ENCODE measurements around the gene C5.

C5 gene

GRCh38 chr9:120938851-120939250 is 111.2 kb downstream of the C5 start:
- no peak for DNase-seq

DNA sequence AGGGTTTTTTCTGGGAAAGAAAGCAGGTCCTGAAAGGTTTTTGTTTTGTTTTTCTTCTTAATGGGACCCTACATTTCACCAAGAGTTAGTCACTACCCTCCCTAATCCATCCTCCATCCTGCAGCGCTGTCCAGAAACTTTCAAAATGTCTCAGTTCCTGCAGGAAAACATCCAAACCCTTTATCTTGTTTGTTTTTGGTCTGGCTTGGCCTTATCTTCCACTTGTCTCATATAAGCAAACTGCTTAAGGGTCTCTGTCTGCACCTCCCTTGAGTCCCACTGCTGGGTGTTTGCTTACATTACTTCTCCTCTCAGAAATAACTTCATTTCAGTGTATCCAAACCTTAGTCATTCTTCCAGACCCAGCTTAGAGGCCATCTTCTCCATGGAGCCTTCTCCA is 112.5 kb downstream of the C5 start:
- no peak for DNase-seq

GRCh38 chr9:120937127-120937526 is 112.9 kb downstream of the C5 start:
- DNase-seq = no peak

DNA sequence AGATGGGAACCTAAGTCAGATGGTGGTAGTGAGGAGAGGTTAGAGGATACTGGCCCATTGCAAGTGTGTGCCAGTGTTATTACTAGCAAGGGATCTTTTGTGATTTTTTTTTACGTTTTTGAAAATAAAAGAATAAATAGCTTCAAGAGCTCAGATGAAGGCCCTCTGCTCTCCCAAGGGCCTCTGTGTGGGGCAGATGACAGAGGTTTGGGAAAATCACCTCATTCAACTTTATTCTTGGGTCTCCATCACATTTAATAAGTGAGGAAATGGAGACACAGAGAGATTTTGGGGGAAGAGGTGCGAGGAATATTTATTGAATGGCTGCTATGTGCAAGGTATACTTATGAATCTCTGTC is 113.3 kb downstream of the C5 start:
- no peak for DNase-seq

GRCh38 chr9:120936011-120936763 is 113.9 kb downstream of the C5 start:
- peak; percentile 74 for DNase-seq

DNA sequence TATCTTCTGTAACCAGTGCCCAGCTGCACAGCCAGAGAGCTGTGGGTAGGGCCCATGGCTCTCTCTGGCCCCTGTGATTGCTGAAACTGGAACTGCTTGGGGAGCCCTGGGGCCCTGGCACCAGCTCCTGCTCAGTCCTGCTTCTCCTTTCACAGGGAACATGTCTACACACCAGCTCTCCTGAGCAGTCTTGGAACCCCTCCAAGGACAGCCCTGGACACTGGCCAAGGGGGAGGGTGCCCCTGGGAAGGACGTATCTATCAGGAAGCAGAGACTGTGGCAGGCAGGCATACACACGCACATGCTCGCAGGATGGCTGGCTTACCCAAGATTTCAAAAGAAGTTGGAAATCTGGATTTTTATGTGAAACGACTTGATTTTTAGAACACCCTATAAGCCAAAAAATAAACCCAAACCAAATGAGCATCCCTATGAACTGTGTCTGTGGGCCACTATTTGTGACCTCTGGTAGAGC is 114.7 kb downstream of the C5 start:
- peak; percentile 93 for DNase-seq

DNA sequence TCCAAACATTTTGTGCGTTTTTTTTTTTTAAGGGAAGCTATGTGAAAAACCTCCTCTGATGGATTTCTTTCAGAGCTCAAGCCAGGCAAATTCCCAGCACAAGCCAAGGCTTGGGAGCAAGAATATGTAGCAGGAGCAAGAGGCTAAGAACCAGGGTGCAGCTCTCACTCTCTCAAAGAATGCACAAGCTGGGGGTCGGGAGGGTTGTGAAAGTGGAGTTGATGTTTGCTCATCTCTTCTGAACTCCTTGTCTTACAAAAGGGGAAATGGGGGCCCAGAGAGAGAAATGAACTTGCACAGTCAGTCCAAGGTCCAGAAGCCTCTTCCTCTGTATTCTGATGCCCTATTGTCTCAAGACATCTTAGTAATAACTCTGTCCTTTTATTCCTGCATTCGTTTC is 115.8 kb downstream of the C5 start:
- DNase-seq = peak; percentile 87

GRCh38 chr9:120933310-120934055 is 116.6 kb downstream of the C5 start:
- DNase-seq = no peak

DNA sequence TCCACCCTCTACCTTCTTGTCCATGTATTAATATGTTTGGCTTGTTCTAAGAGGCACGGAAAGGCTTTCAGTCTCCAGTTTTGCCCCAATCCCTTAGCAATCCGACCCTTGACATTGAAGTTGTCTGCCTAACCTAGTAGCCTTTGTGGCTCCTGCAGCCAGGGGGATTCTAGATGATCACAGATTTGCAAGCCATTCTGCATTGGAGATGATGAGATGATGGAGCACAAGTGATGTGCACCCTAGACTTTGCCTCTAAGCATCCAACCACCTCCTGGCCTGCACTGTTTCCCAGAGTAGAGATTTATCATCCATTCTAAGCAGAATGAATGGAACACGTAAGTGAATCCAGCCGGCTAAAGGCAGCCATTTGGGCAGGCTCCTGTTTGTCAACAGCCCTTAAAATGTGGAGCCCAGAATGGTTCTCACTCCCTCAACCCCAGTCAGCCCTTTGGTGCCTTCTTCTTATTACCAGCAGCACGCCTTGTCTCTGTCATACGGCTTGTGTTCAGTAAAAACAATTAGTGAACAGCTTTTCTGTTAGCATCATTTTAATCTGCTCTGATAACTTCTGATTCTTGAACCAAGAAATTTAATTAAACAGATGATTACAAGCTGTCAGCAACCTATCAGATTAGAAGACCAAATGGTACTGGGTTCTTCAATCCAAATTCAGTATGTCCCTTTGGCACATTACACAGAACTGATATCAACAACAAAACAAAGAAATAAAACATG is 117.8 kb downstream of the C5 start:
- no peak for DNase-seq

DNA sequence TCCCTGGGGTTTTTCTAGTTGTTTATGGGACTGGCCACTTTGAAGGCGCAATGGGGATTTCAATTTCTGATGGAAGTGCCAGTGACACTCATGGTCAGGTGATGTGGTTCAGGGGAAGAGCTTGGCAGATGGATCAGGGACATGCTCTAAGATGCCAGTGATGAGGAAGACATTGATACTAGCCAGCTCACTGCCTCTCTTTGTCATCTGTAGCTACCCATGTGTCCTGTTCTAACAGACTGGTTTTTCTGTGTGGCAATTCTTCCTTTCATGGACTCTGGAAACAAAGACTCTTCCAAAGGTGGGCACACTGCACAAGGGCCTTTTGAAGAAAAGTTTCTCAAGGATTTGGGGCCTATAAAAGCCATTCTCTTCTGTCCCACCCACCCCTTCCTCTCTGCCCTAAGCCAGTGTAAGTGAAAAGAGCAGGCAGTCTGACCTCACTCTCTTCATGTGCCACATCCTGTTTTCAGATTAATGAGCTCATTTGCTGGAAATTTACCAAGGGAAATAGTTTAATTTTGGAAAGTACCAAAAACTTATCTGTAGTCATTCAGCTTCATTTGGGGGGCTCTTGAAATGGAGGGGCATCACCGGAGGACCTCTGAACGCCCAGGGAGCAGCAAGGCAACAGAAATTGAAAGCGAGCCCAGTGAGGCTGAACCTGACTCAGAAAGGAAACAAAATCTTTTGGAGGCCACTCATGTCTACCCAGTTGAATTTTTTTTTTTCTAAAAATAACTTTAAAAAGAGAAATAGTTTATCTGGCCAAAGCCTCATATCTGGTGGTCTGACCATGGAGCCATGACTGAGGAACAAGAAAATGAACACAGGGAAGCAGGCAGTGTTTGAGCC is 118.6 kb downstream of the C5 start:
- DNase-seq = peak; percentile 75

GRCh38 chr9:120929229-120929791 is 120.8 kb downstream of the C5 start:
- no peak for DNase-seq

DNA sequence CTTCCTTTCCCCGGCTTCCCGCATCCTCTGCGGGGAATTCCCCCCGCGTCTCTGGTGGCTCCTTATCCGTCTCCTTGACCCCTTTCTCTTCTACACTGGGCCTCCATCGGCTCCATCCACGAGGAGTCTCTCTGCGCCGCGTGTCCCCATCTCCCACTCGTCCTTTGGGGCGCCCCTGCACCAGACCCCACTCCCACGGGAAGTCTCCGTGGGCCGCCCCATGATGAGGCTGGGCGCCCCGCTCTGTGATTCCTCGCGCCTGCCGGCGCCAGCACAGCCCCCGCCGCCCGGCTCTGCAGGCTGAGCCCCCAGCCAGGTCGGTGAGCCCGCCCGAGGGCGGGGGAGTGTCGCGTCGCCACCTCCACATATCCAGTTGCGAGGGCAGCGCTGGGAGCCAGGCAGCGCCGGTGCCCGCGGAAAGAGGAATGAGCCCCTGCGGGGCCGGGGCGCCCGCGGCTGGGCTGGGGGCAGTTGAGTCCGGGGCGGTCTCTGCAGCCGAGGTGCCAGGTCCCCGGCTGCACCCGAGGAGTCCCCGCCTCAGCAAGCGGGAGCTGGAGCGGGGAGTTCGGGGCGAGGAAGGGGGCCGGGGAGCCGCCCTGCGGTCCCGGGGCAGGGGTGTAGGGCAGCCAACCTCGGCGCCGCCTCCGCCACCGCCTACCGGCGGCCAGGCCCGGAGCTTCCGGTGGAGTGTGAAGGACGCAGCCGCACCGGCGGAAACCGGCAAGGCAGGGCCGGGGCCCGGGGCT is 121.4 kb downstream of the C5 start:
- DNase-seq = peak; percentile 26

- DNase-seq = no peak
These were observed 122.0 kb downstream of the C5 start for GRCh38 chr9:120928015-120928482.

- peak; percentile 52 for DNase-seq
These were observed 122.6 kb downstream of the C5 start for GRCh38 chr9:120927269-120928014.

GRCh38 chr9:120926397-120926928 is 123.6 kb downstream of the C5 start, which contains the start of gene TRAF1:
TSS of gene TRAF1 (minus strand) at chr9:120926796. CDS start at chr9:120926075, 721 bp downstream.
- DNase-seq = peak; percentile 82

DNA sequence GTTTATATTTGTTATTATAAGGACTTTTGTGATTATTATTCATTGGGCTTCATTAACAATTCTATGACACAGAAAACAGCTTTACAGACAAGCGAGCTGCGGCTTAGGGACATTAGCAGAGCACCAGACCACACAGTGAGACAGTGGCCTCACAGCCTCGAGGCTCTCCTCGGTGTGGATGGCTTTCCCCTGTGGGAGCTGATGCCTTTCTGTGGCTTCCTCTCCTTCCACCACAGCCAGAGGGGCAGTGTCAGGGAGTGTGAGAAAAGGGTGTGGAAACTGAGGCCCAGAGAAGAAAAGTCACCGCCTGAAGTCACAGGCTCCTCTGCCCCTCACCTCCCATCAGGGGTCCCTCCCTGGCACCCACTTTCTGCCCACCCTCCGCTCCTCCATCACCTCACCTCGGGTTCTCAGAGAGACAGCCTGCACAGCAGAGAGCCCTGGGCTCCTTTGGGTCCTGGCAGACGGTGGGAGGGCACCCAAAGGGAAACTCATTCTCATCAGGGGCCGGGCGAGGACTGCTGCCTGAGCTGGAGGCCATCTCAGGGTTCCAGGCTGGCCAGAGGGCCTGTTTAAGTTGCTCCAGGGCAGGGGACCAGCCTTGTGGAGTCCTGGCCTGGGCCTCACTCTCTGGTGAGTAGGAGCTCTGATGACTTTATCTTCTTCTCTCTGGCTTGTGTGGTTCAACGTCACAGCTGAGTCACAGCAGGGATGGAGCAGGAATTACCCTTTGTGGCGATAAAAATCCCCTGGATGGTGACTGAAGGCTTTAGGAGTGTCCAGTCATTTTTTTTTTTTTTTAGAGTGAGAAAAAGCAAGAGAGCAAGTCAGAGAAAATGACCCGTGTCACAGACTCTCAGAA is 124.3 kb downstream of the C5 start:
- DNase-seq = peak; percentile 43

DNA sequence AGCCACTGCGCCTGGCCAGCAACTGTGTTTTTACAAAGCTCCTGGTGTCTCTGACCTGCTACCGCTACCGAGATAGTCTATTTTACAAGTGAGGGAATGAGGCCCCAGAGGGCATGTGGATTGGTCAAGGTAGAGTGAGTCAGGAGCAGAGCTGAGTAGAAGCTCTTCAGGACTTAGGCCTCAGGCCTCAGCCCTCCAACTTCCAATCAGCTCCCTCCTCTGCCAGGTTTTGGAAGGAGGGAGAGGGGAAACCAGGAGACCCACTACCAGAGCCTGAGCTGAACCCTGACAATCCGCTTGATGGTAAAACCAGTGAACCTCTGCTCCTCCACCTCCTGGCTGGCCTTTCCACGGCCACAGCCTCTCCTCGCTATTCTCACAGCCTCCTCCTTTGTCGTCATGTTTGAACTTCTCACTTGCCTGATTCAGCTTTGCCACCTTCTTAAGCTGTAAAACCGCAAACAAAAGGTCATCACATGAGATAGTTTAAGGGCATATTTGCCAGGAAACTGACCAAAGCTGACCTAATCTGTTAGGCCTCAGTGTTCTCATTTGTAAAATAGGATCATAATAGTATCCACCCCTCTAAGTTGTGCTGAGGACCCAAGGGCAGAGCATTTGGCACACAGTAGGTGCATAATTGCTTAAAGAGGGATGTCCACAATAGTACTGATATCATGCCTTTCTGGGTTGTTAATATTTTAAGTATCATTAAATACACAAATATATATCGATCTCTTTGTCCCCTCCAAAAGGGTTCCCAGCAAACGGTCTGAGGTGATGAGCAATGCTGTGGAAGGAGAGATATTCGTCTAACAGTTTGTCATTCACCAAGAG is 125.2 kb downstream of the C5 start:
- no peak for DNase-seq

- no peak for DNase-seq
These were observed 126.3 kb downstream of the C5 start for GRCh38 chr9:120923620-120924328.

Measured in MV-4-11 (cell line).